Esophagus (tissue), 2 donors: ENCODE results near the gene TYMS. TPM values are rescaled to one million over a fixed set of nuclear protein-coding genes. Genes with fewer than 3 reads are reported as not detected.

Experiments
- H3K27ac ChIP-seq, 2 donors: one replicate each; pipeline ENCODE4 v1.5.1; 2013; ENCODE audit warnings: low read depth in 2 of 2, mild to moderate bottlenecking in 2 of 2, inconsistent platforms in 1 of 2, low read length in 1 of 2, moderate library complexity in 1 of 2
- H3K27me3 ChIP-seq, 2 donors: one replicate each; pipeline ENCODE4 v1.6.1; 2013; ENCODE audit warnings: low read length in 2 of 2, control low read depth in 1 of 2, mild to moderate bottlenecking in 1 of 2; ENCODE audit not compliant: insufficient read depth in 2 of 2, control insufficient read depth in 1 of 2
- H3K36me3 ChIP-seq, 2 donors: one replicate each; pipeline ENCODE4 v1.6.1; 2013; ENCODE audit warnings: low read length in 1 of 2; ENCODE audit not compliant: control insufficient read depth in 2 of 2, insufficient read depth in 2 of 2
- H3K4me1 ChIP-seq, 2 donors: one replicate each; pipeline ENCODE4 v1.6.1; 2013; ENCODE audit warnings: low read length in 1 of 2; ENCODE audit not compliant: control insufficient read depth in 2 of 2, insufficient read depth in 2 of 2
- H3K4me3 ChIP-seq, 2 donors: one replicate each; pipeline ENCODE4 v1.5.1; 2013; ENCODE audit warnings: low read length in 2 of 2, mild to moderate bottlenecking in 2 of 2, low read depth in 1 of 2, moderate library complexity in 1 of 2
- H3K9me3 ChIP-seq, 2 donors: one replicate each; pipeline ENCODE4 v1.6.1; 2013; ENCODE audit warnings: mild to moderate bottlenecking in 2 of 2, low read depth in 1 of 2, low read length in 1 of 2, moderate library complexity in 1 of 2; ENCODE audit not compliant: control insufficient read depth in 2 of 2, insufficient read depth in 1 of 2
- WGBS, 2 donors: extraction: QIAGEN DNeasy Blood & Tissue Kit; methylation state at CpG; one replicate each; pipeline ENCODE4 v1.1.7; 2013; 5-methylcytosine and 5-hydroxymethylcytosine counted together
- polyA plus RNA-seq, 2 donors: library from polyadenylated mRNA; stranded (reverse); fragments of 200-250 nt; gene quantifications; one replicate each; pipeline ENCODE4 v1.2.3, GENCODE V29; 2013
- donor health status: healthy with polysubstance abuse.
- donor health status: Bipolar disorder and iron deficiency.

The TYMS gene
- polyA plus RNA-seq, 2 donors: 19.2 to 27.8 TPM

- no peak overlapping the region for H3K4me3 ChIP-seq
- no peaks in the 10 kb centered on the region for H3K4me1 ChIP-seq
- no peaks in the 10 kb centered on the region for H3K27me3 ChIP-seq
- H3K27ac ChIP-seq: no peak overlapping the region
- peaks cover 5 to 18% of the 10 kb centered on the region in 2 donors for H3K36me3 ChIP-seq
- WGBS, 2 donors: 78 to 80% methylated on average over 8 of the region's 8 CpGs
- H3K9me3 ChIP-seq: no peaks in the 10 kb centered on the region
Observed at GRCh38 chr18:693466-694187, 36.2 kb downstream of the TYMS start.

DNA sequence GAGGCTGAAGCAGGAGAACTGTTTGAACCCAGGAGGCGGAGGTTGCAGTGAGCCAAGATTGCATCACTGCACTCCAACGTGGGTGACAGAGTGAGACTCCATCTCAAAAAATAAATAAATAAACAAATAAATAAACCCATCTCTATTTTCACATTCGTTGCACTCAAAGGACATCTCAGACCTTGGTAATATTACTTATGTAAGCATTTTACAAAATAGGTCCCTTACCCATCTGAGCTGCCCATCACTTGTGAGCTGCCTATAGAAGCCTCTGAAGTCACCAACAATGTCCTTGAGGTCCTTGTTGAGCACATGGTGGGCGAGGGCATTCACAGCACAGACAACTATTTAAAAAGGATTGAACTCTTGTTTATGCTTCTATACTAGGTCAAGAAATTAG is 39.6 kb downstream of the TYMS start:
- H3K9me3 ChIP-seq: no peaks in the 10 kb centered on the region
- no peak overlapping the region for H3K27ac ChIP-seq
- no peak overlapping the region for H3K4me3 ChIP-seq
- no peaks in the 10 kb centered on the region for H3K4me1 ChIP-seq
- WGBS, 2 donors: 94 to 96% methylated on average over 4 of the region's 4 CpGs
- peaks cover 5 to 8% of the 10 kb centered on the region in 2 donors for H3K36me3 ChIP-seq
- no peaks in the 10 kb centered on the region for H3K27me3 ChIP-seq

GRCh38 chr18:697800-698199 is 40.3 kb downstream of the TYMS start:
- no peaks in the 10 kb centered on the region for H3K9me3 ChIP-seq
- H3K36me3 ChIP-seq: peaks cover 4 to 5% of the 10 kb centered on the region in 2 donors
- WGBS, 2 donors: 73 to 79% methylated on average over 10 of the region's 10 CpGs
- no peaks in the 10 kb centered on the region for H3K4me1 ChIP-seq
- H3K27ac ChIP-seq: no peak overlapping the region
- H3K4me3 ChIP-seq: no peak overlapping the region
- no peaks in the 10 kb centered on the region for H3K27me3 ChIP-seq

DNA sequence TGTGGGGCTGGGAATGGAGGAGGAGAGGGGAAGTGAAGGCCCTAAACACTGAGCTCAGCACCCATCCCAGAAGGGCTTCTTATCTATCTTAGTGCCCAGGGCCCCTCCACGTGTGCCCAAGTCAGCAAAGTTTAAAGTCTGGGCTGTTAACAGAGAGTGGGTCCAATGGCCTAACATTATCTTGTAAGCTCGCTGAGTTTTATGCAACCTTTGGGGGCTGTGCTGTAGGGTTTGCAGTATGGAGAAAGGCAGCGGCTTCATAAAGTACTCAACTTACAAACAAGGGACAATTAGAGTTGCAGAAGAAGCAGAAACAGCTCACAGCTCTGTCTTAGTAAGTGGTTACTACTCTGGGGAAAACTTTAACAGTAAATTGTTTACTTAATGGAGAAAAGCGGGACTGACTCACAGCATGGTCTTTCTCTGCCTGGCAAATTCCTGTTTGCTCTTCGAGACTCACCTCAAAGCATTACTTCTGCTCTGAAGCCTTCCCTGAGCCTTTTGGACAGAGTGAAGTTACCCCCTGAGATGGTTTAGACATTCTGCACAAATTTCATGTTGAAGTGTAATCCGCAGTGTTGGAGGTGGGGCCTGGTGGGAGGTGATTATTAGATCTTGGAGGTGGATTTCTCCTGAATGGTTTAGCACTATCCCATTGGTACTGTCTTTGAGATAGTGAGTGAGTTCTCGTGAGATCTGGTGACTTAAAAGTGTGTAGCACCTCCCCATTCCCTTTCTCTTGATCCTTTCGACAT is 45.9 kb downstream of the TYMS start:
- H3K27me3 ChIP-seq: no peaks in the 10 kb centered on the region
- H3K4me1 ChIP-seq: no peaks in the 10 kb centered on the region
- no peaks in the 10 kb centered on the region for H3K9me3 ChIP-seq
- H3K27ac ChIP-seq: peak overlapping the region; percentile 12 to 80
- no peak overlapping the region for H3K4me3 ChIP-seq
- 60 to 62% methylated on average over 8 of the region's 8 CpGs for WGBS, 2 donors
- H3K36me3 ChIP-seq: peaks cover 0 to 3% of the 10 kb centered on the region in 2 donors

- H3K36me3 ChIP-seq: peaks cover 0 to 5% of the 10 kb centered on the region in 2 donors
- H3K9me3 ChIP-seq: no peaks in the 10 kb centered on the region
- no peak overlapping the region for H3K4me3 ChIP-seq
- no peak overlapping the region for H3K27ac ChIP-seq
- 88 to 90% methylated on average over 8 of the region's 8 CpGs for WGBS, 2 donors
- no peaks in the 10 kb centered on the region for H3K4me1 ChIP-seq
- H3K27me3 ChIP-seq: no peaks in the 10 kb centered on the region
Observed at GRCh38 chr18:706405-706804, 49.0 kb downstream of the TYMS start.

GRCh38 chr18:708096-708495 is 50.6 kb downstream of the TYMS start:
- H3K27me3 ChIP-seq: no peaks in the 10 kb centered on the region

GRCh38 chr18:709771-710170 is 52.3 kb downstream of the TYMS start:
- H3K27me3 ChIP-seq: no peaks in the 10 kb centered on the region
- 76 to 88% methylated on average over 1 of the region's 1 CpG for WGBS, 2 donors
- no peaks in the 10 kb centered on the region for H3K9me3 ChIP-seq
- H3K4me1 ChIP-seq: no peaks in the 10 kb centered on the region
- peaks cover 0 to 5% of the 10 kb centered on the region in 2 donors for H3K36me3 ChIP-seq
- H3K4me3 ChIP-seq: no peak overlapping the region
- H3K27ac ChIP-seq: no peak overlapping the region

More at GRCh38 chr18:708096-708495, 50.6 kb downstream of the TYMS start:
- H3K27ac ChIP-seq: no peak overlapping the region
- H3K4me3 ChIP-seq: no peak overlapping the region
- H3K4me1 ChIP-seq: no peaks in the 10 kb centered on the region
- WGBS, 2 donors: 91 to 93% methylated on average over 10 of the region's 10 CpGs
- H3K36me3 ChIP-seq: peaks cover 0 to 5% of the 10 kb centered on the region in 2 donors
- H3K9me3 ChIP-seq: no peaks in the 10 kb centered on the region

DNA sequence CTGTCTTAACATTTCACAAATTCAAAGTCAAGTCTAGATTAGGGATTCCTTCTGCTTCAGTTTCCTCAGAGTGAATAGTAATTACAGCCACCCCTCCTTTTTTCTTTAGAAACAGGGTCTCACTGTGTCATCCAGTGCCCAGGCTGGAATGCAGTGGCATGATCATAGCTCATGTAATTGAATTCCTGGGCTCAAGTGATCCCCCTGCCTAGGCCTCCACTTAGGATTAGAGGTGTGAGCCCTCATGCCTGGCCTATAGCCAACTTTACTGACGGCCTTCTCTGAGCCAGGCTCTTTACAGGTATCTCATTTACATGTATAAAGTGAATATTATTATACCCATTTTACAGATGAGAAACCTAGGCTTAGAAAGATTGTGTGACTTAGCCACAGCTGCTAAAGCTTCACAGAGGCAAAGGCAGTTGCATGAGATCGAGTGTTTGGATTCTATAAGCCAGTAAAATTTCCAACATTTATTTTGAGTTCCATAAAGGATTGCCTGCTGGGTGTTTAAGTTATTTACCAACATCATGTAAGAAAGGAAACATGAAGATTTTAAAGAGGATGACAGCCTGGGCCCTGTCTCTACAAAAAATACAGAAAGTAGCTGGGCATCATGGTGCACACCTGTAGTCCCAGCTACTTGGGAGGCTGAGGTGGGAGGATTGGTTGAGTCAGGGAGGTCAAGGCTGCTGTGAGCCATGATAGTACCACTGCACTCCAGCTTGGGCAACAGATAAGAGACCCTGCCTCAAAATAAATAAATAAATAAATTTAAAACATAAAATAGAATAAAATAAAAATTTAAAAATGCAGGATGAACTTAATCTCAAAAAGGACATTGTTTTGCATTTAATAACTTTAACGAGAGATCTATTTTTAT is 53.2 kb downstream of the TYMS start:
- H3K4me1 ChIP-seq: no peaks in the 10 kb centered on the region
- H3K4me3 ChIP-seq: no peak overlapping the region
- H3K9me3 ChIP-seq: no peaks in the 10 kb centered on the region
- no peaks in the 10 kb centered on the region for H3K27me3 ChIP-seq
- WGBS, 2 donors: 67 to 73% methylated on average over 3 of the region's 3 CpGs
- H3K36me3 ChIP-seq: peaks cover 0 to 3% of the 10 kb centered on the region in 2 donors
- H3K27ac ChIP-seq: no peak overlapping the region

- Histone ChIP-seq H3K4me1 (no peaks in the 10 kb centered on the region), H3K9me3 (no peaks in the 10 kb centered on the region), H3K4me3 (peak overlapping the region; percentile 55 to 76), H3K27ac (peak overlapping the region; percentile 36 to 88), H3K27me3 (no peaks in the 10 kb centered on the region), H3K36me3 (peaks cover 0 to 3% of the 10 kb centered on the region in 2 donors)
- WGBS, 2 donors: 4 to 9% methylated on average over 8 of the region's 8 CpGs
Observed at GRCh38 chr18:711310-711656, 53.8 kb downstream of the TYMS start.
